Body of pancreas (tissue), 4 donors: ENCODE data around the gene ITIH4.

ENCODE experiments used
- POLR2A ChIP-seq, 3 donors: fragments of 450-650 bp; IDR thresholded peaks; one replicate each; pipeline ENCODE4 v1.6.1; 2016; ENCODE audit warnings: antibody characterized with exemption in 3 of 3, mild to moderate bottlenecking in 2 of 3
- TF ChIP-seq, protein P1 (sequence below), 7 experiments: fragments of 450-650 bp in 4 of 7; fragments of 200-600 bp in 3 of 7; sonication (generic) in 3 of 7; IDR thresholded peaks; one replicate each; pipeline ENCODE4 v1.5.1; 2016 to 2019; ENCODE audit warnings: antibody characterized with exemption in 7 of 7

DNA sequence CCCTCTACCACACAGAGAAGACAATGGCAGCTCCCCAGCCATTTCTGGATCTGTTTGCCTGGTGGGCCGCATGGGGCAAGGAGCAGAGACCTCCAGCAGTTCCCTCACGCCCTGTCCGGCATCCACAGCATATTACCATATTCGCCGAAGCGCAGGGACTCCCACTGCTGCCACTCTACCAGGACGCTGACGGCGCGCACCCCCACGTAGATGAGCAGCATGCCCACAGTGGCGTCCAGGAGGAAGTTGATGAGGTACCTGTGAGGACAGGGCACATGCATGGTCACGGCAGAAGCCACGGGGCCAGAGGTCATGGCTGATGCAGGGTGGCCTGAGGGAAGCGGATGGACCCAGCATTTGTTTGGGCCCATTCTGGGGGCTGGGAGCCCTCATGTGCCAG is 19.2 kb upstream of the ITIH4 start:
- TF ChIP-seq, protein P1, sequence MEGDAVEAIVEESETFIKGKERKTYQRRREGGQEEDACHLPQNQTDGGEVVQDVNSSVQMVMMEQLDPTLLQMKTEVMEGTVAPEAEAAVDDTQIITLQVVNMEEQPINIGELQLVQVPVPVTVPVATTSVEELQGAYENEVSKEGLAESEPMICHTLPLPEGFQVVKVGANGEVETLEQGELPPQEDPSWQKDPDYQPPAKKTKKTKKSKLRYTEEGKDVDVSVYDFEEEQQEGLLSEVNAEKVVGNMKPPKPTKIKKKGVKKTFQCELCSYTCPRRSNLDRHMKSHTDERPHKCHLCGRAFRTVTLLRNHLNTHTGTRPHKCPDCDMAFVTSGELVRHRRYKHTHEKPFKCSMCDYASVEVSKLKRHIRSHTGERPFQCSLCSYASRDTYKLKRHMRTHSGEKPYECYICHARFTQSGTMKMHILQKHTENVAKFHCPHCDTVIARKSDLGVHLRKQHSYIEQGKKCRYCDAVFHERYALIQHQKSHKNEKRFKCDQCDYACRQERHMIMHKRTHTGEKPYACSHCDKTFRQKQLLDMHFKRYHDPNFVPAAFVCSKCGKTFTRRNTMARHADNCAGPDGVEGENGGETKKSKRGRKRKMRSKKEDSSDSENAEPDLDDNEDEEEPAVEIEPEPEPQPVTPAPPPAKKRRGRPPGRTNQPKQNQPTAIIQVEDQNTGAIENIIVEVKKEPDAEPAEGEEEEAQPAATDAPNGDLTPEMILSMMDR (IDR thresholded peaks at IDR 0.05) = no peak
- TF ChIP-seq POLR2A (IDR thresholded peaks at IDR 0.05) = no peak
